Ecto neural progenitor cell (in vitro differentiated cells): Measurements from ENCODE around the gene HSPB8.

Experiments
- DNase-seq: peaks from one replicate; pipeline ENCODE4 v3.0.0-alpha.2; 2018; ENCODE audit warnings: low spot score

HSPB8 gene

GRCh38 chr12:119171291-119171690 lies 7.4 kb upstream of the HSPB8 start:
- DNase-seq: no peak

- DNase-seq: no peak
Measured at GRCh38 chr12:119171691-119172425, 6.9 kb upstream of the HSPB8 start.

GRCh38 chr12:119175081-119175480 lies 3.6 kb upstream of the HSPB8 start:
- no peak for DNase-seq

GRCh38 chr12:119176267-119177055 lies 2.3 kb upstream of the HSPB8 start:
- peak; percentile 58 for DNase-seq

GRCh38 chr12:119177056-119177325 lies 1.7 kb upstream of the HSPB8 start:
- DNase-seq: no peak

- no peak for DNase-seq
Measured at GRCh38 chr12:119177724-119178380, 879 bp upstream of the HSPB8 start.

- no peak for DNase-seq
Measured at GRCh38 chr12:119179335-119180021, 747 bp downstream of the HSPB8 start.

GRCh38 chr12:119180380-119181040 lies 1.8 kb downstream of the HSPB8 start:
- no peak for DNase-seq

- DNase-seq: no peak
Measured at GRCh38 chr12:119181202-119181601, 2.5 kb downstream of the HSPB8 start.

- DNase-seq: no peak
Measured at GRCh38 chr12:119181944-119182343, 3.2 kb downstream of the HSPB8 start.

GRCh38 chr12:119182701-119183493 lies 4.2 kb downstream of the HSPB8 start:
- DNase-seq: no peak

- DNase-seq: no peak
Measured at GRCh38 chr12:119183942-119184695, 5.4 kb downstream of the HSPB8 start.

- DNase-seq: no peak
Measured at GRCh38 chr12:119195256-119195655, 16.5 kb downstream of the HSPB8 start.

- DNase-seq: no peak
Measured at GRCh38 chr12:119198440-119198839, 19.7 kb downstream of the HSPB8 start.

- no peak for DNase-seq
Measured at GRCh38 chr12:119200601-119201000, 21.9 kb downstream of the HSPB8 start.

GRCh38 chr12:119201789-119202543 lies 23.2 kb downstream of the HSPB8 start:
- no peak for DNase-seq

GRCh38 chr12:119202544-119202943 lies 23.8 kb downstream of the HSPB8 start:
- no peak for DNase-seq

GRCh38 chr12:119204131-119204530 lies 25.4 kb downstream of the HSPB8 start:
- no peak for DNase-seq

GRCh38 chr12:119204671-119205285 lies 26.0 kb downstream of the HSPB8 start:
- DNase-seq: no peak
